ENCODE measurements around the gene CLEC1B.

CLEC1B gene

GRCh38 chr12:9947674-9948073 lies 51.2 kb downstream of the CLEC1B start:
- no peak for DNase-seq (ENCODE audit: low read depth in 2 of 2)
- TF ChIP-seq, protein P1, sequence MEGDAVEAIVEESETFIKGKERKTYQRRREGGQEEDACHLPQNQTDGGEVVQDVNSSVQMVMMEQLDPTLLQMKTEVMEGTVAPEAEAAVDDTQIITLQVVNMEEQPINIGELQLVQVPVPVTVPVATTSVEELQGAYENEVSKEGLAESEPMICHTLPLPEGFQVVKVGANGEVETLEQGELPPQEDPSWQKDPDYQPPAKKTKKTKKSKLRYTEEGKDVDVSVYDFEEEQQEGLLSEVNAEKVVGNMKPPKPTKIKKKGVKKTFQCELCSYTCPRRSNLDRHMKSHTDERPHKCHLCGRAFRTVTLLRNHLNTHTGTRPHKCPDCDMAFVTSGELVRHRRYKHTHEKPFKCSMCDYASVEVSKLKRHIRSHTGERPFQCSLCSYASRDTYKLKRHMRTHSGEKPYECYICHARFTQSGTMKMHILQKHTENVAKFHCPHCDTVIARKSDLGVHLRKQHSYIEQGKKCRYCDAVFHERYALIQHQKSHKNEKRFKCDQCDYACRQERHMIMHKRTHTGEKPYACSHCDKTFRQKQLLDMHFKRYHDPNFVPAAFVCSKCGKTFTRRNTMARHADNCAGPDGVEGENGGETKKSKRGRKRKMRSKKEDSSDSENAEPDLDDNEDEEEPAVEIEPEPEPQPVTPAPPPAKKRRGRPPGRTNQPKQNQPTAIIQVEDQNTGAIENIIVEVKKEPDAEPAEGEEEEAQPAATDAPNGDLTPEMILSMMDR (IDR thresholded peaks at IDR 0.05; ENCODE audit: low read depth, low read length), result no peak

DNA sequence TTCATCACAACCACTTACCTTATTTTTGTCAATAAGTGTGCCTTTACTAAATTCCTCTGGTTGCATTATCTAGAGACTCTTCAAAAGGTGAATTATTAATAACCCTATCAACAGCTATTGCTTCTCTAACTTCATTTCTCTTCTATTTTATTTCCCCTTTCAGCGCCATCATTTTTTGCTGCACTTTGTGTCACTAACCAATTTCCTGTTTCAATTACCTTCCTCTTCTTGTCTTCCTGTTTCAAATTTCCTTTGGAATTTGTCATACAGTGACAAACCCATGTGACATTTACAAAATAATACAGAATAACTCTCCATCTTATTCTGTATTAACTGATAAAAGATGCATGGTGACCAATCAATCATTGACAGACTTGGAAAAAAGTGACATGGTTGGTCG lies 54.5 kb downstream of the CLEC1B start:
- no peak for DNase-seq (ENCODE audit: low read depth in 2 of 2)
- H3K4me3 ChIP-seq (replicated peaks in 1 of 2; ENCODE audit: low read depth in 2 of 2, low read length in 2 of 2), result no peak overlapping the region
- TF ChIP-seq, protein P1 (IDR thresholded peaks at IDR 0.05; ENCODE audit: low read depth, low read length), result no peak

More at GRCh38 chr12:9947674-9948073, 51.2 kb downstream of the CLEC1B start:
- H3K4me3 ChIP-seq (replicated peaks in 1 of 2; ENCODE audit: low read depth in 2 of 2, low read length in 2 of 2), result no peak overlapping the region

DNA sequence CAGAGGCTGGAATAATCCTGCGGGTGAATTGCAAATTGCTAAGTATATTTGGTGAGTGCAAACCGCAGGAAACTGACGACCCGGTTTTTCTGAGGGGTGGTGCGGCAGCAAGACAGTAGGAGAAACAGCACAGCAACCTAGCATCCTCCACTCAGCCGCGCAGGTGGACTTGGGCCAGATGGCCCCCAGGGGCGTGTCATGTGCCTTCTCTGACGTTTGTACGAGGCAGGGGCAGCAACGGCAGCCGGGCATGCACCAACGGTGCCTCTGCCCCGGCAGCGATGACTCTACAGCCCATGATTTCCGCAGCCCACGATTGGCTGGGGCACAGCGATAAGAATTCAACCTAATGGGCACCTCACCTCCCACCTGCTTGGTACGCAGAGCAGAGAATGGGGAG lies 55.7 kb downstream of the CLEC1B start:
- DNase-seq (ENCODE audit: low read depth in 2 of 2), result no peak
- no peak overlapping the region for H3K4me3 ChIP-seq (replicated peaks in 1 of 2; ENCODE audit: low read depth in 2 of 2, low read length in 2 of 2)
- TF ChIP-seq, protein P1 (IDR thresholded peaks at IDR 0.05; ENCODE audit: low read depth, low read length), result no peak
